CD4-positive, alpha-beta T cell treated with Interleukin-21 for 1 hour (primary cell): ENCODE results near the gene FIBCD1.

ENCODE experiments used
- DNase-seq: peaks from one replicate; pipeline ENCODE4 v3.0.0-alpha.2; 2020

The FIBCD1 gene

GRCh38 chr9:130938652-130939404 lies at the start of gene FIBCD1:
TSS of gene FIBCD1 (minus strand) at chr9:130939247. CDS start at chr9:130938607, 640 bp downstream.
- DNase-seq = no peak

DNA sequence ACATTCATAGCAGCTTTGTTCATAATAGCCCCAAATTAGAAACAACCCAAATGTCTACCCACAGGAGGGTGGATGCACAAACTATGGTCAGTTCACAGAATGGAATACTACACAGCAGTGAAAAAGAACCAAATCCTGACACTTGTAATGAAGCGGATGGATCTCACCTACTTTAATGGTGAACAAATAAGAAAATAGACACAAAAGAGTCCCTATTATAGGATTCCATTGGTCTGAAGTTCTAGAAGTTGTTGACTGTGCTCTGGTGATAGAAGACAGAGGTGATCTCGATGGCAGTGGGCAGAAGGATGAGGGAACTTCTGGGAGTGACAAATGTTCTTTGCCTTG lies 49.3 kb upstream of the FIBCD1 start:
- DNase-seq = no peak

DNA sequence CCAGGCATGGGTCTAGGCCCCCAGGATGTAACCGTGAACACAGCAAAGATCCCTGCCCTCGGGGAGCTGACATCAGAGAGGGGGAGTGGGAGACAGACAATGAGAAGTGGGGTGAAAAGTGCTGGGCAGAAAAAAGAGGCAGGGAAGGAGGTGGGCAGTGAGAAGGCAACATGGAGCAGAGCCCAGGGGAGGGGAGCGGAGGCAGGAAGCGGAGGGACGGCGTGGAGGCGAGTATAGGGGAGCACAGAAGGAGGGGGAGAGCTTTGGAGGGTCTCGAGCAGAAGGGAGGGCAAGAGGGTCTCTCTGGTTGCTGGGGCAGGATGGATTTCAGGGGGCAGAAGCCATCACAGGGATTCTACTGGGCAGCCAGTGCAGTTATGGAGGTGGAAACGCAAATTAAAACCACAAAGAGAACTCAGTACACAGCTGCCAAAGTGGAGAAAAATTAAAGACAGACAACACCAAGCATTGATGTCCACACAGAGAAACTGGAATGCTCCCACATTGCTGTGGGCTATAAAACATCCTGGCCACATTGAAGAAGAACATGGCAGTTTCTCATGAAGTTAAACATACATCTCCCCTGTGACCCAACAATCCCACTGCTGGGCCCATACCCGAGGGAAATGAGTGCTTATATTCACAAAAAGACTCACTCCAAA lies 48.8 kb upstream of the FIBCD1 start:
- no peak for DNase-seq

DNA sequence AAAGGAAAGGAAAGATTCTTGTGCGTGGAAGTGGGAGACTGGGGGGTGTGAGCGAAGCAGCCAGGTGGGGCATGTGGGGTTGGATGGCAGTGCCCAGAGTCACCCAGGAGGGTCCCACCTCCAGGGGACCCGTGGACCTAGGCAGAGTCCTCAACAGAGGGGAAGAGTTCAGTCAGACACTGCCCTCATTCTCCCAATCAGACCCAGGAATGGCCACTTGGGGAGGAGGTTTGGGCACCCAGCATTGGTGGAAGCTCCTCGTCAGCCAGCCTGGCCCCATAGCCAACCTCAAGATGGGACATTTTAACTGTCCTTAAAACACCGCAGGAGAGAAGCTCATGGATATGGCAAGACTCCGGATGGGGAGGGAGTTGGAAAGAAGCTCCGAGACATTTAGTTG lies 48.0 kb upstream of the FIBCD1 start:
- DNase-seq = no peak

GRCh38 chr9:130986356-130986965 lies 47.4 kb upstream of the FIBCD1 start:
- DNase-seq = no peak

DNA sequence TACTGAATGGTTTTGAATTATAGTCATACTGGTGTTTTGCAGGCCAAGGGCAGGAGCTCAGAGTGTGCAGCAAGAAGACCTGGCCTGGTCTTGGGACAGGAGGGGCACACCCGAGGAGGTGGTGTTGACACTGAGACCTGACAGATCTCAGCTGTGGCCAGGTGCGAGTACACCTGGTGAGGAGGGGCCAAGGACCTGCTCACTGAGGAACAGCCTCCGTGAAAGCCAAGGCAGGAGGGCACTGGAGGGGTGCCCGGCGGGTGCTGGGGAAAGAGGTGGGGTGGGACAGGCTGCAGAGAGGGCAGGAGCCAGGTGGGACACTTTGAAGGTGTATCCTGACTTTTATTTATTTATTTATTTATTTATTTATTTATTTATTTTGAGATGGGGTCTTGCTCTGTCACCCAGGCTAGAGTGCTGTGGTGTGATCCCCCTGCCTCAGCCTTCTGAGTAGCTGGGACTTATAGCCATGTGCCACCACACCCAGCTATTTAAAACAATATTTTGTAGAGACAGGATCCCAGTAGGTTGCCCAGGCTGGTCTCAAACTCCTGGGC lies 46.6 kb upstream of the FIBCD1 start:
- DNase-seq = no peak

- DNase-seq = no peak
Observed at GRCh38 chr9:130985029-130985428, 46.0 kb upstream of the FIBCD1 start.

GRCh38 chr9:130984521-130984920 lies 45.5 kb upstream of the FIBCD1 start:
- DNase-seq = no peak

DNA sequence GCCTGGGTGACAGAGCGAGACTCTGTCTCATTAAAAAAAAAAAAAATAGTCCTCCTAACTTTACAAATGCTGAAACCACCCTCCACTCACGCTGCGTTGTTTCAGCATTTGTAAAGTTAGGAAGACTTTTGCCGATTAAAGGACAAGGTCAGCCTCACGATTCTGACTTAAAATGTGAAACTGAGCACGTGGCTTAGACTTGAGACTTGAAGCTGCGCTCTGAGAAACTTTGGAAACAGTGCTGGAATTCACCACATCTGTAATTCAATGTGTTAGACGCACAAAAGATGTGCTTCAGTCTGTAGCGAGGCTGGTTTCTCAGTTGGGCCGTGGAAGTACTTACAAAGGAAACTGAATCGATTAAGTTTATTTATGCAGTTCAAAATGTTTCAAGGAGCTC lies 44.9 kb upstream of the FIBCD1 start:
- DNase-seq = no peak

DNA sequence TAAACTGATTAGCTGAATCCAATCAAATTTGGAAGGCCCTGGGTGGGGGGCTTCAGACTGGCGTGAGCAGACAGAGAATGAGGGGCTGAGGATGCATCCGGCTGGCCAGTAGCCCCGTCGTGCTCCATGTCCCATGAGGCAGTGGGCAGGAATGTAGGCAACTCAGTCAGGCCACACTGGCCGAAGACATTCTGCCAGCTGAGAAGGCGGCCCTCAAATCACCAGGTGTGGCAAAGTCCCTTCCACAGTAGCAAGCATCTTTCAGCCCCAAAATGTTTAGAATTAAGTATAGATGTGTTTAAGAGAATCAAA lies 44.3 kb upstream of the FIBCD1 start:
- no peak for DNase-seq

DNA sequence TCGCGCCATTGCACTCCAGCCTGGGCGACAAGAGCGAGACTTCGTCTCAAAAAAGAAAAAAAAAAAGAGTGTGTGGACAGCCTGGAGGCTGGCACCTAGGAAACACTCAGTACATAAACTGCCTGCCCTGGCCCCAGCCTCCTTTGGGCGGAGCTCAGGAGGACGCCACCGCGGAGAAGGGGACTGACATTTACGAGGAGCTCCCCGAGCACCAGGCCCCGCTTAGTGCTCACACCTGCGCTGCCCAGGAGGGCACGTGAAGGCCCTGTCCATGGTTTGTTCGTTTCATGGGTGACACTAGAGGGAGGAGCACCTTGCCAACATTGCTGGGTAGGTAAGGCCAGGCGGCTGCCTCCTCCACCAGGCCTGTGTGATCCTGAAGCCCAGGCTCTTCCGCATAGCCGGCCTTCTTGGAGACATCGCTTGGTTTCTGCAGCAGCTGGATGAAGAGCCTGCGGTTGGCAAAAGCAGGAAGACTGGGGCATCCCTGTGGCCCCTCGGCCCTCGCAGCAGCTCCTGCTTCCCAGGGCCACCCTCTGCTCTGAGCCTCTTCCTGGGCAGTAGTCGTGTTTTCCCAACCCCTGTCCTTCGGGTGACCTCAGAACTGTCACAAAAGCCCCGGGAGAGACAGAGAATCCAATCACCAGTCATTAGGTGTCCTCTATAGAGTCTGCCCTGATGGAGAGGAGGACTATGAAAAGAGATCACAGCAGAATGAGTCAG lies 43.8 kb upstream of the FIBCD1 start:
- no peak for DNase-seq

DNA sequence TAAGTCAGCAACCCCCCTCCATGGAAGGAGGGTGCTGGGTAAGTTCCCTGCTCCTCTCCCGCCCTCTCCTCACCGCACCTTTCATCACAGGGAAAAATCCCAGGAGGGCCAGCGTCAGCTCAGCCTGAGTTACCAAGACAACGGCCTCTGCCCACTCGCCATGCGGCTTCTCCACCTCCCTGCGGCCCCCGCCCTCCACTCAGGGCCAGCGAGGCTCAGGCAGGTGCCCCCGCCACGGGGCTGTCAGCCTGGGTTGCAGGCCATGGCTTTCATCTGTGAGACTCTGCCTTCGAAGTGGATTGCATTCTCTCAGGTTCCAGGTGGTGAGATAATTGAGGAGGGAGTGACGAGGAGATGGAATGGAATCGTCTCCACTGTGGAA lies 42.7 kb upstream of the FIBCD1 start:
- no peak for DNase-seq

DNA sequence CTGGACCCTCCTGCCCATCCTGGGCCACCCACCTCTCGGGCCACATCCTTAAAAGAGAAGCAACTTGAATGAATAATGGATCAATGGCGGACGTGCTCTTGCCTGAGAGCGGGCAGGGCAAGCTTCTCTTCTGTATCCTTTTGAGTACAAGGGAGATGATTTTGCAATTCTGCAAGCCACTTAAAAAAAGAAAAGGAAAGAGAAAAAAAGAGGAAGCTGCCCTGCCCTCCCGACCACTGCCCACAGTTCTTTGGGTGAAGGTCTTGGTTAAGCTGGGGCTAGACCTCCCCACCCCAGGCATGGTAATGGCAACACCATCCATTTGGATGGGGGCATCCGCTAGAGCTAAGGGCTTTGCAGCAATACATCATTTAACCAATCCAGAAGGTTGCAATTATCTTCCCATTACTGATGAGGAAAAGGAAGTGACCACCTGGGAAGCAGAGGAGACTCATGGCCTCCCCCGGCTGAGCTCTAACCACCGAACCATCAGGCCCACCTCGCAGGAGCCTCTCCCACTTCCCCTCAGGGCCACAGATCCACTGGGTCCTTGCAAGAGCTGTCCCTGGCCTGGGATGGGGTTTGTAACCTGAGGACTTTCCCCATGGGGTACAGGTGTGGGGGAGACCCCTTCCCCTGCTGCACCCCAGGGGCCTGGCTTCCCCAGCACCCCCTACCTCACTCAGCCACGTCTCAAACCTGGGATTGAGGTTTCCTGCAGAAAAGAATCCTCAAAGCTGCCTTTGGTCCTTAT lies 42.1 kb upstream of the FIBCD1 start:
- no peak for DNase-seq

DNA sequence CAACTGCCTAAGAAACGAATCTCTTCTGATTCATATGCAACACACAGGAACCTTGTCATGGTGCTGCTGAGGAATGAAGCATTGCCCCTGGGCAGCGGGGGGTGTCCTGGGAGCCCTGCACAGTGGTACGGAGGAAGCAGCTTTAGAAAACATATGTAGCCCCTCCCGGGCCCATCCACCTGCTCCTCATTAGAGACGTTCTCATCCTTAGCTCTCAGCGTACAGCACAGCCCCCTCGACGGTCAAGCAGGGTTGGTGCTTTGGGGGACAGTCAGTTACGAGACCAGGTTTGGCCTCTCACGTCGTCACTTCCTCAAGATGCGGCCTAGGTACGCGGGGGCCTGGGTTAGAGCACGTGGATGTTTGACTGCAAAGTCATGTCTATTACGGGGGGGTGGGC lies 41.5 kb upstream of the FIBCD1 start:
- no peak for DNase-seq

DNA sequence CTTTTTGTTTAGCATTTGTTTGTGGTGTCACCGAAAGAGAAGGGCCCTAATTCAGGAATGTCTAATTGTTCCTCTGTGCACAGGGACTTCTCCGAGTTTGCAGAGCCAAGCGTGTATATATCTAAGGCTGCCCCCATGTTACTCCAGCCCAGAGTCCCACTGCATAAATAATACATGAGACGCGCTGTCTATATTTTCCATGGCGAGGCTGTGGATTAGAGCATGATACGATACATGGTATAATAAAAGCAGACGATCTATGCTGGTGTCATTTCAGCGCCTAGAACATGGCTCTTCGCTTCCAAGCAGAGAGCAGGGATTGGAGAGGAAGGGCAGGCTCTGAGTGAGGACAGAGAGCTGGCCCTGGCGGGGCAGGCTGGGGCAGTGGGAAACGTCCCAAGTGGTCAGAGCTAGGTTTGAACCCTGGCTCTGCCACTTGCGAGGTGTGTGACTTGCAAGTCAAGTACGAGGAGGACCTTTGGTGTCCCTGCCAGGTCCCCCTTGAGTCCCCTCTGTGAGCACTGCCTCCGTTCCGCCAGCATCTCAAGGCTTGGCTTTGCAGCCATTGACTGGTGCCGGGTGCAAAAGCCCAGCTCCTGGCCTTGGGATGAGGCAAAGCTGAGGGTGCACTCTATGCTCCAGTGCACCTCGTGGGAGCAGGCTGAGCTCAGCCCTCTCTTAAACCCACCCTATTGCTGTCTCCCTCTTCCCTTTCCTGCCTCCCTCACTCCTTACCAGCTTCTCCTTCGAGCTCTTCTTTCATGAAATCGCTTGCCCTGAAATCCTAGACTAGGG lies 40.7 kb upstream of the FIBCD1 start:
- DNase-seq = no peak

DNA sequence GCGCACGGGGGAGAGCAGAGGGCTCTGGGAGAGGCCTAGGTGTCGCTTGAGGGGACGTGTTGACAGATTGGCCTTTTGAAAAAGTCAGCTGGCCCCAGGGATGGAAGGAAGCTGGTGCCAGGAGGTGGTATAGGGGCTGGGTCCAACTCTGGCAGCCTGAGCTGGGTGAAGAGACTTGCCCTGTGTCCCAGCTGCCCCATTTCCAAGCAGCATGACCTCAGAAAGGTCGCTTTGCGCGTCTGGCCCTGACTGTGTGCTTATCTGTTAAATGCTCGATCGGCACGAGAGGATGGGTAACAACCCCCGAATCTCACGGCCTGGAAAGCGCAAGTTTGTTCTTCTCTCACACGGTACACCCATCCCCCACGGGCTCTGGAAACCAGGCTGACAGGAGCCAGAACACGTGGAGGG lies 38.8 kb upstream of the FIBCD1 start:
- no peak for DNase-seq

- DNase-seq = no peak
Observed at GRCh38 chr9:130975932-130976841, 37.1 kb upstream of the FIBCD1 start.

DNA sequence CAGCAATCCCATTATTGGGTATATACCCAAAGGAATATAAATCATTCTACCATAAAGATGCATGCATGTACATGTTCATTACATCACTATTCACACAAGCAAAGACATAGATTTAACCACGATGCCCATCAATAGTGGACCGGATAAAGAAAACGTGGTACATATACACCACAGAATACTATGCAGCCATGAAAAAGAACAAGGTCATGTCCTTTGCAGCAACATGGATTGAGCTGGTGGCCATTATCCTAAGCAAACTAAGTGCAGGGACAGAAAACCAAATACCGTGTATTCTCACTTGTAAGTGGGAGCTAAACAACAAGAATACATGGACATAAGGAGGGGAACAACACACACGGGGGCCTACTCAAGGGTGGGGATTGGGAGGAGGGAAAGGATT lies 36.1 kb upstream of the FIBCD1 start:
- DNase-seq = no peak

- DNase-seq = no peak
Observed at GRCh38 chr9:130974697-130975096, 35.6 kb upstream of the FIBCD1 start.

GRCh38 chr9:130973686-130974281 lies 34.7 kb upstream of the FIBCD1 start:
- no peak for DNase-seq
